Activated CD4-positive, alpha-beta T cell treated with anti-CD3 and anti-CD28 coated beads for 36 hours (primary cell): ENCODE results near the gene SMIM10L2A. TPM values are rescaled to one million over a fixed set of nuclear protein-coding genes. Genes with fewer than 3 reads are reported as not detected.

Experiments used
- ATAC-seq: fragments of 200-7000 bp; cut with Tn5 transposase; one replicate; pipeline ENCODE4 v1.10.0; 2021; ENCODE audit warnings: mild to moderate bottlenecking, moderate library complexity
- CTCF ChIA-PET: fragments of 350-600 bp; sonication (Branson Sonifier 250); formaldehyde crosslinking; loops from one replicate; lab custom pipeline; 2021; ENCODE audit warnings: antibody characterized with exemption; lab: Charles Lee
- POLR2A ChIA-PET: fragments of 350-600 bp; sonication (Branson Sonifier 250); formaldehyde crosslinking; loops from one replicate; lab custom pipeline; 2021; ENCODE audit warnings: antibody characterized with exemption, inconsistent platforms; lab: Charles Lee
- DNase-seq: peaks from one replicate; pipeline ENCODE4 v3.0.0-alpha.2; 2020
- H3K27ac Mint-ChIP-seq: one replicate; pipeline ENCODE4 v1.8.0; 2021; ENCODE audit warnings: mixed read lengths
- H3K27me3 Mint-ChIP-seq: one replicate; pipeline ENCODE4 v1.8.0; 2021; ENCODE audit warnings: mixed read lengths
- H3K36me3 Mint-ChIP-seq: one replicate; pipeline ENCODE4 v1.8.0; 2021; ENCODE audit warnings: low read depth, mixed read lengths
- H3K4me1 Mint-ChIP-seq: one replicate; pipeline ENCODE4 v1.8.0; 2021; ENCODE audit warnings: mixed read lengths
- H3K4me3 Mint-ChIP-seq: one replicate; pipeline ENCODE4 v1.8.0; 2021; ENCODE audit warnings: mild to moderate bottlenecking, moderate library complexity, mixed read lengths
- H3K9me3 Mint-ChIP-seq: one replicate; pipeline ENCODE4 v1.8.0; 2021; ENCODE audit warnings: low read depth, mixed read lengths
- intact Hi-C, 2 experiments: fragments of 100-400 bp; cut with DNase I in 1 of 2; cut with micrococcal nuclease in 1 of 2; formaldehyde crosslinking; loops; one replicate each; pipeline versions ENCODE4 v1.14.2 to v1.15.1; 2022 to 2024; cut with DNase I, micrococcal nuclease
- total RNA-seq, 2 experiments: library from RNA; stranded (reverse); gene quantifications; one replicate each; pipeline ENCODE4 v1.2.3, GENCODE V29; 2021

The SMIM10L2A gene
- under 1 TPM; 0.16 to 0.25 TPM for total RNA-seq

GRCh38 chrX:135421932-135422809 lies at the start of gene SMIM10L2A:
Gene SMIM10L2A, plus strand, starts transcription at chrX:135421944. Its CDS starts 188 bp downstream, at chrX:135422132.
- Mint-ChIP-seq H3K27ac (no peak within 1 kb of the TSS), H3K4me3 (peak within 1 kb of the TSS; percentile 64), H3K4me1 (peaks cover 3% of the 10 kb centered on the region), H3K36me3 (no peaks in the 10 kb centered on the region), H3K27me3 (no peaks in the 10 kb centered on the region), H3K9me3 (no peaks in the 10 kb centered on the region)
- CTCF ChIA-PET = interaction anchor here (0.6 kb wide), 1 partner anchor 1197 kb away, joined by 4 read pairs; no protein-coding TSS in a partner anchor
- POLR2A ChIA-PET = no interaction called here
- DNase-seq (peak; percentile 25), ATAC-seq (peak; percentile 54)
- intact Hi-C loops = loop anchor here in 1 of 2 experiments (1.0 kb wide), 1 partner anchor 99 kb away; no protein-coding TSS in a partner anchor

GRCh38 chrX:135373357-135373756 lies 48.4 kb upstream of the SMIM10L2A start:
- Mint-ChIP-seq H3K36me3 (no peaks in the 10 kb centered on the region), H3K27me3 (no peaks in the 10 kb centered on the region), H3K4me3 (no peak overlapping the region), H3K27ac (no peak overlapping the region), H3K9me3 (peaks cover 5% of the 10 kb centered on the region), H3K4me1 (peaks cover 13% of the 10 kb centered on the region)
- DNase-seq (no peak), ATAC-seq (no peak)
- POLR2A ChIA-PET = no interaction called here
- intact Hi-C loops = no loop called here
- CTCF ChIA-PET = no interaction called here

GRCh38 chrX:135382260-135382659 lies 39.5 kb upstream of the SMIM10L2A start:
- H3K27me3 Mint-ChIP-seq = no peaks in the 10 kb centered on the region
- no peaks in the 10 kb centered on the region for H3K9me3 Mint-ChIP-seq
- H3K4me3 Mint-ChIP-seq = no peak overlapping the region
- no peak for DNase-seq
- no peak overlapping the region for H3K27ac Mint-ChIP-seq
- peaks cover 48% of the 10 kb centered on the region for H3K4me1 Mint-ChIP-seq
- ChIA-PET POLR2A (no interaction called here), CTCF (no interaction called here)
- ATAC-seq = no peak
- H3K36me3 Mint-ChIP-seq = no peaks in the 10 kb centered on the region
- intact Hi-C loops = no loop called here

GRCh38 chrX:135383249-135383648 lies 38.5 kb upstream of the SMIM10L2A start:
- ChIA-PET POLR2A (no interaction called here), CTCF (no interaction called here)
- Mint-ChIP-seq H3K4me1 (peaks cover 43% of the 10 kb centered on the region), H3K36me3 (no peaks in the 10 kb centered on the region), H3K4me3 (no peak overlapping the region), H3K27me3 (no peaks in the 10 kb centered on the region), H3K27ac (no peak overlapping the region), H3K9me3 (no peaks in the 10 kb centered on the region)
- DNase-seq (no peak), ATAC-seq (peak; percentile 23)
- intact Hi-C loops = no loop called here

- intact Hi-C loops = no loop called here
- H3K27ac Mint-ChIP-seq = no peak overlapping the region
- H3K27me3 Mint-ChIP-seq = no peaks in the 10 kb centered on the region
- CTCF ChIA-PET = no interaction called here
- peak; percentile 45 for DNase-seq
- no peaks in the 10 kb centered on the region for H3K36me3 Mint-ChIP-seq
- POLR2A ChIA-PET = no interaction called here
- peaks cover 38% of the 10 kb centered on the region for H3K4me1 Mint-ChIP-seq
- no peak overlapping the region for H3K4me3 Mint-ChIP-seq
- no peaks in the 10 kb centered on the region for H3K9me3 Mint-ChIP-seq
- ATAC-seq = peak; percentile 80
Observed at GRCh38 chrX:135384161-135384836, 37.4 kb upstream of the SMIM10L2A start.

GRCh38 chrX:135388841-135389240 lies 32.9 kb upstream of the SMIM10L2A start:
- Mint-ChIP-seq H3K9me3 (no peaks in the 10 kb centered on the region), H3K27me3 (no peaks in the 10 kb centered on the region), H3K27ac (no peak overlapping the region), H3K36me3 (no peaks in the 10 kb centered on the region), H3K4me3 (no peak overlapping the region), H3K4me1 (peaks cover 21% of the 10 kb centered on the region)
- ATAC-seq (no peak), DNase-seq (no peak)
- intact Hi-C loops = no loop called here
- ChIA-PET CTCF (no interaction called here), POLR2A (no interaction called here)

GRCh38 chrX:135389243-135389642 lies 32.5 kb upstream of the SMIM10L2A start:
- H3K27ac Mint-ChIP-seq = no peak overlapping the region
- DNase-seq (no peak), ATAC-seq (no peak)
- H3K4me3 Mint-ChIP-seq = no peak overlapping the region
- intact Hi-C loops = no loop called here
- no peaks in the 10 kb centered on the region for H3K9me3 Mint-ChIP-seq
- H3K4me1 Mint-ChIP-seq = peaks cover 18% of the 10 kb centered on the region
- ChIA-PET CTCF (no interaction called here), POLR2A (no interaction called here)
- H3K36me3 Mint-ChIP-seq = no peaks in the 10 kb centered on the region
- H3K27me3 Mint-ChIP-seq = no peaks in the 10 kb centered on the region

GRCh38 chrX:135389717-135390116 lies 32.0 kb upstream of the SMIM10L2A start:
- DNase-seq = no peak
- Mint-ChIP-seq H3K27me3 (no peaks in the 10 kb centered on the region), H3K36me3 (no peaks in the 10 kb centered on the region), H3K9me3 (no peaks in the 10 kb centered on the region), H3K4me1 (peaks cover 15% of the 10 kb centered on the region), H3K4me3 (no peak overlapping the region), H3K27ac (no peak overlapping the region)
- ChIA-PET POLR2A (no interaction called here), CTCF (no interaction called here)
- ATAC-seq = no peak
- intact Hi-C loops = no loop called here

- no peak overlapping the region for H3K4me3 Mint-ChIP-seq
- H3K9me3 Mint-ChIP-seq = no peaks in the 10 kb centered on the region
- DNase-seq = no peak
- ATAC-seq = no peak
- H3K36me3 Mint-ChIP-seq = no peaks in the 10 kb centered on the region
- intact Hi-C loops = no loop called here
- H3K27me3 Mint-ChIP-seq = no peaks in the 10 kb centered on the region
- peaks cover 12% of the 10 kb centered on the region for H3K4me1 Mint-ChIP-seq
- no peak overlapping the region for H3K27ac Mint-ChIP-seq
- ChIA-PET POLR2A (no interaction called here), CTCF (interaction anchor here (0.6 kb wide), 1 partner anchor 25 kb away, joined by 4 read pairs; no protein-coding TSS in a partner anchor)
Observed at GRCh38 chrX:135391734-135392133, 30.0 kb upstream of the SMIM10L2A start.

GRCh38 chrX:135393051-135393450 lies 28.7 kb upstream of the SMIM10L2A start:
- DNase-seq (no peak), ATAC-seq (no peak)
- no peaks in the 10 kb centered on the region for H3K27me3 Mint-ChIP-seq
- H3K4me3 Mint-ChIP-seq = no peak overlapping the region
- intact Hi-C loops = no loop called here
- H3K27ac Mint-ChIP-seq = no peak overlapping the region
- CTCF ChIA-PET = no interaction called here
- peaks cover 13% of the 10 kb centered on the region for H3K4me1 Mint-ChIP-seq
- POLR2A ChIA-PET = no interaction called here
- no peaks in the 10 kb centered on the region for H3K9me3 Mint-ChIP-seq
- H3K36me3 Mint-ChIP-seq = no peaks in the 10 kb centered on the region

GRCh38 chrX:135395064-135395463 lies 26.7 kb upstream of the SMIM10L2A start:
- ATAC-seq = no peak
- no peak overlapping the region for H3K27ac Mint-ChIP-seq
- ChIA-PET CTCF (no interaction called here), POLR2A (no interaction called here)
- H3K27me3 Mint-ChIP-seq = no peaks in the 10 kb centered on the region
- peaks cover 5% of the 10 kb centered on the region for H3K4me1 Mint-ChIP-seq
- H3K4me3 Mint-ChIP-seq = no peak overlapping the region
- H3K36me3 Mint-ChIP-seq = no peaks in the 10 kb centered on the region
- DNase-seq = no peak
- intact Hi-C loops = no loop called here
- no peaks in the 10 kb centered on the region for H3K9me3 Mint-ChIP-seq

- ATAC-seq (peak; percentile 55), DNase-seq (peak; percentile 5)
- Mint-ChIP-seq H3K4me1 (peaks cover 5% of the 10 kb centered on the region), H3K36me3 (no peaks in the 10 kb centered on the region), H3K27ac (no peak overlapping the region), H3K4me3 (no peak overlapping the region), H3K27me3 (no peaks in the 10 kb centered on the region), H3K9me3 (no peaks in the 10 kb centered on the region)
- ChIA-PET POLR2A (no interaction called here), CTCF (no interaction called here)
- intact Hi-C loops = no loop called here
Observed at GRCh38 chrX:135396109-135396508, 25.6 kb upstream of the SMIM10L2A start.
